Measurements from ENCODE around the gene TPGS2. TPM values are rescaled to one million over a fixed set of nuclear protein-coding genes. Genes with fewer than 3 reads are reported as not detected.
"Not testable (repeated sequence)": the region's sequence is repeated elsewhere in the genome, so short reads cannot be mapped to it uniquely, and the experiment has no call there.

The TPGS2 gene
- total RNA-seq, 2 donors from 2014 or later, result 43.2 to 50.6 TPM

- peak; percentile 87 to 97 for ATAC-seq
- intact Hi-C loops (cut with DNase I), result no loop called here
- DNase-seq, result peak; percentile 63
Observed at GRCh38 chr18:36786686-36787085, 42.1 kb downstream of the TPGS2 start.

GRCh38 chr18:36783792-36784191, 45.0 kb downstream of the TPGS2 start:
- no peak for ATAC-seq
- no peak for DNase-seq
- intact Hi-C loops (cut with DNase I), result no loop called here

DNA sequence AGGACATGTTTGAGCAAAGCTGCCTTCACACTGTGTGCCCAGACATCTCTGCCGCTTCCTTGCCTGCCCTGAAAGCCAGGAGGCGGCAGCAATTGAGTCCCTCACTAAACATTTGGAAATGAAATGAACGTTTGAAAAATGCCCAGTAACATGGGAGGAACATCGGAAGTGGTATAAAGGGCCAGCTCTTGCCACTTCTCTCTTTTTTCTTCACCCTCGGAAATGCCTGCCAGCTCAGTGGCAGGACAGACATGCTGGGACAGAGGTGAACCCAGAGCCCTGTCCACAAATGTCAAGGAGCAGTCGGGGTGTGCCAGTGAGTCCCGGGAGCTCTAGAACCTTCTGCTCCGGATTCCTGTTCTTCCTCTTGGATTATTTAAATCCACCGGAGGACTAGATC, 46.1 kb downstream of the TPGS2 start:
- DNase-seq (no peak), ATAC-seq (no peak)
- intact Hi-C loops (cut with DNase I), result no loop called here

- intact Hi-C loops (cut with DNase I), result no loop called here
- no peak for ATAC-seq
- no peak for DNase-seq
Observed at GRCh38 chr18:36780748-36781147, 48.1 kb downstream of the TPGS2 start.

DNA sequence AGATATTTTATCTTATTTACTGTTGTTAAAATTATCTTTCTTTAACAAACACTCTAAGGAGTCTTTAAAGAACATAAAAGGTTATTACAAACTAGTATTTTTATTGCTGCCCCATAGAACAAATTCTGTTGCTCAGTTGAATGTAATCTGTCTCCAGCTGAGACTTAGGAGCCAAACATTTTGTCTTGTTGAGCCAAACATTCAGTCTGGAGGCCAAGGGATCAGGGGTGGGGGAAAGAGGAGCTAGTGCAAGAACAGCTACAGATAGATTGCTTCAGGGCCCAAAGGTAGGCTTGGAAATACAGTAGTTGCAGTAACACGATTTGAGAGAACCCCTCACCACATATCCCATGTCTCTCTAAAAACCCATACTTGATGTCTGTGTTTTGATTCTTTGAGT, 51.2 kb downstream of the TPGS2 start:
- ATAC-seq (no peak), DNase-seq (no peak)
- intact Hi-C loops (cut with DNase I), result no loop called here

DNA sequence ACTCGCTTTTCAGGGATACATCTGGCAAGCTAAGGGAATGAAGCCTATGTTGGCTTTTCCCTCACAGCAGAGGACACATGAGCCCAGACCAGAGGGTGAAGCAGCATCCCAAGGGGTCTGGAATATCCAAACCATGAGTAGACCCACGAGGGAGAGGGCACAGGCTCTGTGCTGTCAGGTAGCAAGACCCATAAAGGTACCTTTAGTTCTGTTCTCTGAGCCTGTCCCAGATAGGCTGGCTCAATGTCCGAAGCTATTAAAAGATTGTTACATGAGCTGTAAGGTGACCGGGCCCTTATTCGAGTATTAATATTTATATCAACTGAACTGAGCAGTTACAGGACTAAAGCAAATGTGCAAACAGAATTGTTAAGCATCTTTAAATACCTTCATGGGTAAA, 52.2 kb downstream of the TPGS2 start:
- intact Hi-C loops (cut with DNase I), result no loop called here
- ATAC-seq (peak; percentile 48 to 60), DNase-seq (no peak)

- DNase-seq (no peak), ATAC-seq (no peak)
- intact Hi-C loops (cut with DNase I), result no loop called here
Observed at GRCh38 chr18:36775396-36775795, 53.4 kb downstream of the TPGS2 start.

DNA sequence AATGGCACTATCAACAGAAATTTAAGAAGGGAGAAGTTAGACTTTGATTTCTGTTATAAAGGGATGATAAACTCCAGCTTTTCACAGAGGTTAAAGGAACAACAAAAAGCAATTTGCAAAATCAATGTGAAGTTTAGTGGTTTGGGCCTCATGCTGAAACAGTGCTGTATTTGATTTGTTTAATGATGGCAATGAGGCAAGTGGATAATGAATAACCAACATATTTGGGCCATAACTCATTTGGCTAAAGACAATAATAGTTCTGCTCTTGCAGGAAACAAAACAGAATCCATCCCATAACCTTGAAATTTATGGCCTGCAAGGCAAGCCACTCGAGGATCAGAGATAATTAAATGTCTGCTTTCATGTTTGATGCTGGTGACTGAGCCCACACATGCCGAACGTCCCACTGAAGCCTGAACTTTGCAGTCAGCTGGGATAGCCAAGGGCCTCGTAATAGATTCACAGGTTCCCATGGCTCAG, 56.5 kb downstream of the TPGS2 start:
- DNase-seq (no peak), ATAC-seq (no peak)
- intact Hi-C loops (cut with DNase I), result no loop called here

- intact Hi-C loops (cut with DNase I), result loop anchor here in 1 of 2 donors (2.0 kb wide), 1 partner anchor 38 kb away; no protein-coding TSS in a partner anchor
- DNase-seq, result no peak
- no peak for ATAC-seq
Observed at GRCh38 chr18:36771245-36771644, 57.6 kb downstream of the TPGS2 start.

DNA sequence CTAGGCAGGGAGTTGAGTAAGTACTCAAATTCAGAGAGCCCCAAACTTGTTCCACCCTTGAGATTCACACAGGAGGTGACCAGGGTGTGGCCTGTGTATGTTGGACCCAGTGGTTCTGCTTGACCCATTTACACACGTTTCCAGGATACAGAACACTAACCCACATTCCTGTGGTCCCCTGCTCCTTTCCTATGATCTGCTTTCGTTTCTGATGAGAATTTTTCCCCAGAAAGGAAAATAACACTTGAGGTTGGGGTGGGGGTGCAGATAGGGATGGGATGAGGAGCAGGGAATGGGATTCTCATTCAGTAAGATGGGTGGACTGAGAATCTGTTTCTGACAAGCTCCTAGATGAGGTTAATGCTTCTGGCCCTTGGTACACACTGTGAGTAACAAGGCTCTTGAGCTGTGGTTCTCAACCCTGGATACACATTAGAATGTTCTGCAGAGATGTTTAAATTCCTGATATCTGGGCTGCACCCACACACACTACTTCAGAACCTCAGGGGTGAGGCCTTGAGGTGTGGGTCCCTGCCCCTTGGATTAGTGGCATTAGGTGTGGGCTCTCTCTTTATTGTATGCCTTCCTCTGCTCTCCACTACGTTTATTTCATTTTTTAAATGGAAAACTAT, 58.4 kb downstream of the TPGS2 start:
- ATAC-seq (no peak), DNase-seq (no peak)
- intact Hi-C loops (cut with DNase I), result loop anchor here in 1 of 2 donors (2.0 kb wide), 1 partner anchor 38 kb away; no protein-coding TSS in a partner anchor

- intact Hi-C loops (cut with DNase I), result loop anchor here in 1 of 2 donors (2.0 kb wide), 1 partner anchor 39 kb away; no protein-coding TSS in a partner anchor
- no peak for DNase-seq
- ATAC-seq, result peak in 1 of 2 donors; percentile 73
Observed at GRCh38 chr18:36769611-36770314, 59.0 kb downstream of the TPGS2 start.

DNA sequence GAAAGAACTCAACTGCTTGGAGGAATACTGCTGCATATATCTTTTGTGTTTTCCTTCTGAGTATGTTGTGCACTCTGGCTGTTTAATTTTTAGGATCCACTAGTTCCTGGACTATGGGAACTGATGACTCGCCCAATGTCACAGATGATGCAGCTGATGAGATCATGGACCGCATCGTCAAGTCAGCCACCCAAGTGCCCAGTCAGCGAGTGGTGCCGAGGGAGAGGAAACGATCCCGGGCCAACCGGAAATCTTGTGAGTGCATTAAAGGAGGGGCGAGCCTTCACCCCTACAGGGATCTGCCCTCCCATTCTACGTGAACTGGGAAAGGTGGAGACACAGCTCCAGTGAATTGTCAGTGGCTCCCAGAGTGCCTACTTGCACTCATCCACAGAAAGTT, 59.6 kb downstream of the TPGS2 start:
- intact Hi-C loops (cut with DNase I), result no loop called here
- DNase-seq, result no peak
- ATAC-seq, result peak in 1 of 2 donors; percentile 16

DNA sequence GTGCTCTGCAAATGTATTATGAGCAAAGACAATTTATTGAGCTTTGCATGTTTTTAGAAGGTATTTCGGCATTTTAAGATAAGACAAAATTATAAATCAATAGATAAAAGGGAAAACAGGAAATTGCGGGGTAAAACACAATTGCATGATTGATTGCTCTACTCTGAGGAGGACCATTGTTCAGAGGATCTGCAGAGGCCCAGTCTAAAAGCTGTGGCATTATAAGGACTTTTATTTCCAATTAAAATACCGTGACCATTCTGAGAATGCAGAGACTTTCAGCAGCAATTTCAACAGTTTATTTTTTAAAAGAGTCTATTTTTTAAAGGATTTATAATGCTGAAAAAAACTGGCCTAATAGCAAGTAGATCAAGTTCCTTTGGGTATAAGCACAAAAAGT, 62.0 kb downstream of the TPGS2 start:
- ATAC-seq, result no peak
- intact Hi-C loops (cut with DNase I), result no loop called here

GRCh38 chr18:36762965-36763364, 65.8 kb downstream of the TPGS2 start:
- ATAC-seq; intact Hi-C loops (cut with DNase I): not testable (repeated sequence)

More for the DNA sequence above, 62.0 kb downstream of the TPGS2 start:
- DNase-seq, result no peak

DNA sequence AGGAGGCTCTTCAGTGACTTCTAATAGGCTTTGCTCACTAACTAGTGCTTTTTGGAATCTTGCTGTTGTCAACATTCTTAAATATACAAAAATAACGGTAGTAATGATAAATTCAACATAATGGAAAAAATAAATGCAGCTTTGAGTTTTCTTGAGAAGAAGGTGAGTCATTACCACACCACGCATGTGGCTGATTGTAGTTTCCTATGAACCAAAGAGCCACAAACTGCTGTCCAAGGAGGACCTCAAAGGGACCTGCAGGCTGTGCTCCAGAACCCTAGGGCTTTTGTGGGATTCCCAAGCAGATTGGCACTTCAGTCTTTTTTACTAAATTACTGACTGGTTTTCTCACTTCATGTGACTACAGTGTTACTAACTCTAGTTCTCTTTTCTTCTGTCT, 66.7 kb downstream of the TPGS2 start:
- intact Hi-C loops (cut with DNase I), result no loop called here
- DNase-seq (no peak), ATAC-seq (no peak)

More at GRCh38 chr18:36762965-36763364, 65.8 kb downstream of the TPGS2 start:
- DNase-seq, result not testable (repeated sequence)

DNA sequence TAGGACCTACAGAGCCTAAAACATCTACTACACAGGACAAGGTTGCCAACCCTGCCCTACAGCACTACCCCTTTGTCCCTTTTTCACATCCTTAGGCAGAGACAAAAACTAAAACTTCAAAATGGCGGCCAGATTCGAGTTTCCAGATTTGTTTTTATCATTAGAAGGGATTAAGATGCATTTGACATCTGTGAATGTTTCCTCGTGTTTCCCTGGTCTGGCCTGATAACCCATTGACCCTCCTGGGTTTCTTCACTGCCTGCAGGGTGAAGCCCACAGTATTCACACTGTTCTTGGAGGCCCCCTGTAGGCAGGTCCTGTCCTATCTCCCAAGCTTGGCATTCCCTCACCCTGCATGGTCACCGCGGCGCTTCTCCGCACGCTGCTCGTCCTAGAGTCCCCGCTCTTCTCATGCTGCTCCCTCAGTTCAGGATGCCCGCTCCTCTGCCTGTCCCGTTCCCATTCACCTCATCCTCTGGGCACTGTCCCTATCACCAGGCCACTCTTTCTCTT, 67.6 kb downstream of the TPGS2 start:
- intact Hi-C loops (cut with DNase I), result no loop called here
- ATAC-seq (no peak), DNase-seq (no peak)

- DNase-seq (no peak), ATAC-seq (no peak)
- intact Hi-C loops (cut with DNase I), result no loop called here
Observed at GRCh38 chr18:36760598-36760997, 68.2 kb downstream of the TPGS2 start.

GRCh38 chr18:36759167-36759776, 69.5 kb downstream of the TPGS2 start:
- ATAC-seq (peak in 1 of 2 donors; percentile 31), DNase-seq (no peak)
- intact Hi-C loops (cut with DNase I), result loop anchor here (5.0 to 10.0 kb wide), 2 partner anchors 72 to 664 kb away; no protein-coding TSS in a partner anchor

DNA sequence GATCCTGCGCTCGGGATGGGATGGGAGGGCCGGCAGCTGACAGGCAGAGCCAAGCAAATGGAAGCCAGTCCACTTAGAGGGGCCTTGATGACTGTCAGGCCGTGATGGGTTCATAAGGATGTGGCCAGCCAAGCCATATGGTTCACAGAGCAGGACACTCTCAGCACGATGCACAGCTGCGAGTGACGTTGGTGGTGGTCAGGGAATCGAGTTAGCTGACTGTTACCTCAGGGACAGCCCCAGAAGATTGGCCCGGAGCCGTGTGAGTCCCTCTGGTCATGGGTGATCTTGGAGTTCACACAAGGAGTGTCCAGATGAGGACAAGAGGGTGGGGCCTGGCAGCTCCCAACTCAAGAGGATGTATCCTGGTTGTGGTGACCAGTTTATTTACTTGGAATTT, 70.2 kb downstream of the TPGS2 start:
- ATAC-seq (no peak), DNase-seq (no peak)
- intact Hi-C loops (cut with DNase I), result loop anchor here (5.0 to 10.0 kb wide), 2 partner anchors 71 to 664 kb away; no protein-coding TSS in a partner anchor

DNA sequence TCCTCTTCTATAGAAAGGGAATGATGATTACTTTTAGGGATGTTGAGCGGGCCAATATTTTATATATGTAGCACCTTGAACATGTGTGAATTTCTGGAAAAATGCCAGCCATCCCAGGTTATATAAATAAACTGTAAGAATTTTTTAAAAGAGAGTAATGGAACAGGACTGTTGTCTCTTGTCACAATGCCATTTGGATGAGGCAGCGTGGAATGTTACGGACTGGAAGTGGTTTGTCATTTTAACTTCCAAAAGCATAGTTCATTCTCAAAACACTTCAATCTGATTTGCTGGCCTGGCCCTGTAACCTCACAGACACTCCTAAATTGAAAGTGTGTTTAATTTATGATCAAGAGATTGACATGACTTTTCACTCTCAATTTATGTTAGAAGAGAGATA, 70.8 kb downstream of the TPGS2 start:
- DNase-seq, result no peak
- intact Hi-C loops (cut with DNase I), result loop anchor here (2.0 to 10.0 kb wide), 3 partner anchors 69 to 663 kb away; no protein-coding TSS in a partner anchor
- no peak for ATAC-seq
